ENCODE measurements around the gene PHKB. TPM values are rescaled to one million over a fixed set of nuclear protein-coding genes. Genes with fewer than 3 reads are reported as not detected.

PHKB gene
- total RNA-seq, 1 experiment from 2014 or later = 81.3 TPM

- H3K4me1 ChIP-seq (replicated peaks; ENCODE audit: insufficient read depth) = no peaks in the 10 kb centered on the region
- no peaks in the 10 kb centered on the region for H3K79me2 ChIP-seq (ENCODE audit: low read depth)
- no peak overlapping the region for H3K4me3 ChIP-seq
- no peak overlapping the region for H3K4me2 ChIP-seq
- no peak for DNase-seq
- H2AFZ ChIP-seq = no peak overlapping the region
- no peaks in the 10 kb centered on the region for H3K9me3 ChIP-seq (ENCODE audit: insufficient read depth, low read depth)
- no peaks in the 10 kb centered on the region for H3K9me2 ChIP-seq (ENCODE audit: insufficient read depth)
- H3K27ac ChIP-seq = no peak overlapping the region
- ChIA-PET POLR2A (ENCODE audit: unreplicated experiment) (no interaction called here), CTCF (no interaction called here)
- H3K27me3 ChIP-seq (ENCODE audit: insufficient read depth, low read depth) = no peaks in the 10 kb centered on the region
- intact Hi-C loops (cut with micrococcal nuclease; ENCODE audit: unreplicated experiment) = no loop called here
- BruUV-seq (replicated peaks) = no TSS peak
- TF ChIP-seq EZH2 (IDR thresholded peaks at IDR 0.05; ENCODE audit: low read depth) (no peak), CTCF (conservative IDR thresholded peaks at IDR 0.05) (no peak)
- H3K36me3 ChIP-seq (ENCODE audit: low read depth) = peaks cover 4% of the 10 kb centered on the region; the same call in 1 of the 2 replicates
- no peaks in the 10 kb centered on the region for H3F3A ChIP-seq (ENCODE audit: insufficient read depth, low read depth)
- no peaks in the 10 kb centered on the region; the same call in 1 of the 2 replicates for H4K20me1 ChIP-seq (ENCODE audit: insufficient read depth)
Measured at GRCh38 chr16:47666434-47666833, 205.3 kb downstream of the PHKB start.

- no peak for DNase-seq
- TF ChIP-seq EZH2 (IDR thresholded peaks at IDR 0.05; ENCODE audit: low read depth) (no peak), CTCF (conservative IDR thresholded peaks at IDR 0.05) (no peak)
- intact Hi-C loops (cut with micrococcal nuclease; ENCODE audit: unreplicated experiment) = no loop called here
- no peaks in the 10 kb centered on the region for H3K36me3 ChIP-seq (ENCODE audit: low read depth)
- no peaks in the 10 kb centered on the region for H3K9me3 ChIP-seq (ENCODE audit: insufficient read depth, low read depth)
- H3K4me1 ChIP-seq (replicated peaks; ENCODE audit: insufficient read depth) = no peaks in the 10 kb centered on the region
- no peaks in the 10 kb centered on the region for H3K27me3 ChIP-seq (ENCODE audit: insufficient read depth, low read depth)
- H3K4me2 ChIP-seq = no peak overlapping the region
- no TSS peak for BruUV-seq (replicated peaks)
- no peak overlapping the region for H3K27ac ChIP-seq
- H3K4me3 ChIP-seq = no peak overlapping the region
- H3F3A ChIP-seq (ENCODE audit: insufficient read depth, low read depth) = no peaks in the 10 kb centered on the region
- H4K20me1 ChIP-seq (ENCODE audit: insufficient read depth) = no peaks in the 10 kb centered on the region
- POLR2A ChIA-PET (ENCODE audit: unreplicated experiment) = no interaction called here
- no peak overlapping the region for H2AFZ ChIP-seq
- H3K79me2 ChIP-seq (ENCODE audit: low read depth) = no peaks in the 10 kb centered on the region
- no peaks in the 10 kb centered on the region for H3K9me2 ChIP-seq (ENCODE audit: insufficient read depth)
- CTCF ChIA-PET = no interaction called here
Measured at GRCh38 chr16:47667956-47668355, 206.8 kb downstream of the PHKB start.

GRCh38 chr16:47672475-47672874 lies 211.3 kb downstream of the PHKB start:
- Histone ChIP-seq H3F3A (ENCODE audit: insufficient read depth, low read depth) (no peaks in the 10 kb centered on the region), H2AFZ (no peak overlapping the region), H3K4me3 (no peak overlapping the region), H3K9me2 (ENCODE audit: insufficient read depth) (no peaks in the 10 kb centered on the region), H3K36me3 (ENCODE audit: low read depth) (0 out of 2 replicates have a peak, but pooled peaks cover 15% of the 10 kb centered on the region), H3K79me2 (ENCODE audit: low read depth) (no peaks in the 10 kb centered on the region), H3K9me3 (ENCODE audit: insufficient read depth, low read depth) (no peaks in the 10 kb centered on the region), H3K27me3 (ENCODE audit: insufficient read depth, low read depth) (no peaks in the 10 kb centered on the region), H3K4me1 (replicated peaks; ENCODE audit: insufficient read depth) (no peaks in the 10 kb centered on the region), H3K27ac (no peak overlapping the region), H4K20me1 (ENCODE audit: insufficient read depth) (no peaks in the 10 kb centered on the region), H3K4me2 (no peak overlapping the region)
- POLR2A ChIA-PET (ENCODE audit: unreplicated experiment) = interaction anchor here (0.6 kb wide), 2 partner anchors 151 to 223 kb away, joined by 3 to 11 read pairs; no protein-coding TSS in a partner anchor
- intact Hi-C loops (cut with micrococcal nuclease; ENCODE audit: unreplicated experiment) = no loop called here
- no TSS peak for BruUV-seq (replicated peaks)
- no peak for TF ChIP-seq CTCF (conservative IDR thresholded peaks at IDR 0.05)
- TF ChIP-seq EZH2 (IDR thresholded peaks at IDR 0.05; ENCODE audit: low read depth) = no peak
- CTCF ChIA-PET = no interaction called here
- DNase-seq = no peak

Measured in PC-9 (cell line).